Measurements from ENCODE around the gene MAP3K12.

MAP3K12 gene

GRCh38 chr12:53486736-53487487 lies 12.3 kb downstream of the MAP3K12 start:
- ChIA-PET POLR2A (interaction anchor here (1.0 kb wide), 1 partner anchor 15 kb away, joined by 6 read pairs; no protein-coding TSS in a partner anchor), CTCF (interaction anchor here (0.9 to 1.0 kb wide), 2 partner anchors 10 to 165 kb away, joined by 3 read pairs; no protein-coding TSS in a partner anchor)
- TF ChIP-seq CTCF (IDR thresholded peaks at IDR 0.05; ENCODE audit: control extremely low read depth, extremely low read depth, low read depth, missing control alignments): no peak
- DNase-seq (ENCODE audit: extremely low spot score): no peak

GRCh38 chr12:53485955-53486735 lies 13.1 kb downstream of the MAP3K12 start:
- ChIA-PET CTCF (interaction anchor here (0.9 to 1.0 kb wide), 2 partner anchors 9 to 164 kb away, joined by 3 read pairs; no protein-coding TSS in a partner anchor), POLR2A (interaction anchor here (1.0 kb wide), 2 partner anchors 14 kb away, joined by 3 to 6 read pairs; partner anchors contain the start of gene TARBP2)
- DNase-seq (ENCODE audit: extremely low spot score): no peak
- TF ChIP-seq CTCF (IDR thresholded peaks at IDR 0.05; ENCODE audit: control extremely low read depth, extremely low read depth, low read depth, missing control alignments): no peak

GRCh38 chr12:53484686-53485575 lies 14.3 kb downstream of the MAP3K12 start:
- ChIA-PET POLR2A (no interaction called here), CTCF (no interaction called here)
- no peak for TF ChIP-seq CTCF (IDR thresholded peaks at IDR 0.05; ENCODE audit: control extremely low read depth, extremely low read depth, low read depth, missing control alignments)
- no peak for DNase-seq (ENCODE audit: extremely low spot score)

- TF ChIP-seq CTCF (IDR thresholded peaks at IDR 0.05; ENCODE audit: control extremely low read depth, extremely low read depth, low read depth, missing control alignments): no peak
- ChIA-PET POLR2A (interaction anchor here (0.9 kb wide), 1 partner anchor 10 kb away, joined by 3 read pairs; no protein-coding TSS in a partner anchor), CTCF (interaction anchor here (1.3 to 3.0 kb wide), 4 partner anchors 11 to 132 kb away, joined by 4 to 20 read pairs (median 10); no protein-coding TSS in a partner anchor)
- DNase-seq (ENCODE audit: extremely low spot score): no peak
Observed at GRCh38 chr12:53483979-53484377, 15.3 kb downstream of the MAP3K12 start.

- CTCF ChIA-PET: interaction anchor here (1.3 to 3.0 kb wide), 6 partner anchors 11 to 131 kb away, joined by 4 to 20 read pairs (median 8); partner anchors contain the start of gene TARBP2
- POLR2A ChIA-PET: interaction anchor here (0.9 to 1.0 kb wide), 2 partner anchors 10 to 19 kb away, joined by 3 read pairs; no protein-coding TSS in a partner anchor
- DNase-seq (ENCODE audit: extremely low spot score): no peak
- TF ChIP-seq CTCF (IDR thresholded peaks at IDR 0.05; ENCODE audit: control extremely low read depth, extremely low read depth, low read depth, missing control alignments): no peak
Observed at GRCh38 chr12:53483225-53483978, 15.9 kb downstream of the MAP3K12 start.
